GM21360 (cell line): ENCODE measurements around the gene VENTX.
"Not testable (repeated sequence)": the region's sequence is repeated elsewhere in the genome, so short reads cannot be mapped to it uniquely, and the experiment has no call there.

Source experiments
- ATAC-seq: cut with Tn5 transposase; IDR thresholded peaks from one replicate; pipeline ENCODE4 v1.9.1; 2021; ENCODE audit warnings: mild to moderate bottlenecking, moderate library complexity; ENCODE audit not compliant: unreplicated experiment

VENTX gene

DNA sequence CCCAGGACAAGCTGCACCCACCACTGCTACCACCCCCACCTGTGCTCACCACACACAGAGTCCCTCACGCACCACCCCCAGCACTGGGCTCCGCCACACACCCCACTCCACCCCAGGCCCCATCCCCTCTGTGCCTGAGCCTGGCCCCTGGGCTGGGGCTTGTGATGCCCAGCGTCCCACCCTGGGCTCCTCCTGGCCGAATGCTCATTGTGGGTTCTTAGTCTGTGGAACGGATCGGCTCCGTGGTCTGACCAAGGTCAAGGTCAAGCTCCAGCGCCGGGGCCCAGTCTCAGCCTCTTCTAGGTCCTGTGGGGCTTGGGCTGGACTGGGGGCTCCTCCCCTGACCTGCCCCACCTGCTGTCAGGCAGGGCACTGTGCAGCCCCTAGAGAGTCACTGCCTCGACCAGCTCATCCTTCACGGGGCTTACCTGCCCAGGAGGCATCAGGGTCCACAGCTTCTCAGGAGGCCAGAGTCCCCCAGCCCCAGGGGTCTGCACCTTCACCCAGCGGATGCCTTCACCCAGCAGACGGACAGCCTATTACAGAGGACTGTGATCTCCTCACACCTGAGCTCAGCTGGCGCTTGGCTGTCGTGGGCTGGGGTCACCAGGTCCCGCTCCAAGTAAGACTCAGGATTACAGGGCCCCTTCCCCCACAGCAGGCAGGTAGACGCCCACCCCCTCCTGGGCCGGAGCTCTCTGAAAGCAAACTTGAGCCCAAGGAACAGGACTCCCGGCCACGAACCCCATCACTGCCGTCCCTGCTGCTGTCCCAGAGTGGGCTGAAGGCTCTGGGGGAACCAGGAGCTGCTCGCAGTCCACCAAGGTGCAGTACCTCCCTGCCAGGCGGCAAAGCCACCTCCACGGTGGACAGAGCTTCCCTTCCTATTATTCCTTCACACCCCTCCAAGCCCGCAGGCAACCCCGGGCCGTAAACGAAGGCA, 22.9 kb upstream of the VENTX start:
- no peak for ATAC-seq

DNA sequence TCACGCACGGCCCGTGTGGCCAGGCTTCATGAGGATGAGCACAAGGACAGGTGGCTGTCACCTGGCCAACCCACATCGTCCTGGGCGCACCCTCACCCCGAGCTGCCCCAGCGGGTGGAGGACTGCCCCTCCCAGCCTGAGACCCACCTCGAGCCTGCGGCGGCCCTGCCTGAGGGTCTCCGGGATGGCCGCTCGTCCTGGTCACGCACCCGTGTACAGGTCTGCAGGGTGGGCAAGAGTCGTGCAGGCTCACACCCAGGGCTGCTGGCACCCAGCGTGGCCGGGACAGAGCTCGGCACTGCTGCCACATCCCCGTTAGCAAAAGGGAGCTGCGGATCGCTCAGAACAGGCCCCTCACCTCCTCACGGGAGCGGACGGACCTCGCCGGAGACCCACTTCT, 22.1 kb upstream of the VENTX start:
- ATAC-seq: no peak

DNA sequence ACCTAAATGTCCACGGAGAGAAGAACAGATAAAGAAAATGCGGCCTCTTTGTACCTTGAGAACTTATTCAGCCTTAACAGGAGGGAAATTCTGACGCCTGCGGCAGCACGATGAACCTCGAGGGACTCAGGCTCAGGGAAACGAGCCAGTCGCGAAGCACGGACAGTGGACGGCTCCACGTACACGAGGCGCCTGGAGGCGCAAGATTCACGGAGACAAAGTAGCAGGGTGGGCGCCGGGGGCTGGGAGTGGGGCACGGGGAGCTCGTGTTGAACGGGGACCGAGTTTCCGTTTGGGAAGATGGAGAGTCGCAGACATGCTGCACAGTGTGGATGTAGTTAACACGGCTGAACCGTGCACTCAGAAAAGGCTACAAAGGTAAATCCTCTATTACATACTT, 20.9 kb upstream of the VENTX start:
- no peak for ATAC-seq

DNA sequence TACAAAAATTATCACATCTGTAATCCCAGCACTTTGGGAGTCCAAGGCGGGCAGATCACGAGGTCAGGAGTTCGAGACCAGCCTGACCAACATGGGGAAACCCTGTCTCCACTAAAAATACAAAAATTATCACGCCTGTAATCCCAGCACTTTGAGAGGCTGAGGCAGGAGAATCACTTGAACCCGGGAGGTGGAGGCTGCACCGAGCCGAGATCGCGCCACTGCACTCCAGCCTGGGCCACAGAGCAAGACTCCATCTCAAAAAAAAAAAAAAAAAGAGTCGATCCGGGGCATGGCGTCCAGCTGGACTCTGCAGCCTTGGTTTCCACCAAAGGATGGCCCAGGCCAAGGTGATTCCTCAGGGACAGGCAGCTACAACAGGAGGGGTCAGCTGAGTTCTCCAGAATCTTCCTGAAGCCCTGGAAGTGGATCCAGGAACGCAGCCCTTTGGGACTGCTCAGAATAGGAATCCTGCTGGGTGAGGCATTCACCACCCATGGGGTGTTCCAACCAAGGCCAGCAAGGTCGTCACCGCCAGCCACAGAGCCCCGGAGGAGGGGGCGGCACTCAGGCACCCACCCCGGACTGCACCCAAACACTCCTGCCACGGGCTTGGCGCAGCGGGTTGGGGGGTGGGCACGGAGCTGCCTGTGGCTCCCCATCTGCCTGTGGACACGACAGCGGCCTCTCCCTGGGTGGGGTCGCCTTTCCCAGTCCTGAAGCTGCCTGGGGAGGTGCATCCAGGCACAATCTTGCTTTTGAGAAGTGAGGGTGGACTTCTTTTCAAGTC, 19.7 kb upstream of the VENTX start:
- ATAC-seq: no peak

DNA sequence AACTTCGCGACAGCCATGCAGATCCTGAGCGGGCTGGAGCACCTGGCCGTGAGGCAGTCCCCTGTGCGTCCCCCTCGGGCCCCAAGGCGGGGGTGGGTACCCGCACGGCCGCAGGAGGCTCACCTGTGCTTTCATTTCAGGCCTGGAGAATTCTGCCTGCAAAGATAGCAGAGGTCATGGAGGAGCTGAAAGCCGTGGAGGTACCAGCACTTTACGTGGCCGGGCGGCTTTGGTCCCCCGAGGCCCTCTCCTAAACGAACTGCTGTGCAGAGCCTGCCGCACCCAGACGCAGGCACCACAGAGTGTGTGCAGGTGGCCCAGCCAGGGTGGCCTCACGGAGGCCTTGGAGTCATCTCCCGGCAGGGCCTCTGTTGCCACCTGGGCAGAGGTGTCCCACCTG, 18.8 kb upstream of the VENTX start:
- ATAC-seq: no peak

DNA sequence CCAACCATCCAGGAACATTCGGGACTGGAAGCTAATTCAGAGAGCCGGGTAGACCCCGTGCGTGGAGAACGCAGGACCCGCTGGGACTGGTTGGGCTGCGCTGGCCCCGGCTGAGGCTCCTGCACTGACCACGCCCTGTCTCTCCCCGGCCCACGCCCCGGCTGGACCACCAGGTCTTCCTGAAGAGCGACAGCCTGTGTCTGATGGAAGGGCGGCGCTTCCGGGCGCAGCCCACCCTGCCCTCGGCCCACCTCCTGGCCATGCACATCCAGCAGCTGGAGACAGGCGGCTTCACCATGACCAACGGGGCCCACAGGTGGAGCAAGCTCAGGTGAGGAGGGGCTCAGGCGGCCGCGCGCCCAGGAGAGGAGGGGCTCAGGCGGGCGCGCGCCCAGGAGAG, 17.9 kb upstream of the VENTX start:
- no peak for ATAC-seq

DNA sequence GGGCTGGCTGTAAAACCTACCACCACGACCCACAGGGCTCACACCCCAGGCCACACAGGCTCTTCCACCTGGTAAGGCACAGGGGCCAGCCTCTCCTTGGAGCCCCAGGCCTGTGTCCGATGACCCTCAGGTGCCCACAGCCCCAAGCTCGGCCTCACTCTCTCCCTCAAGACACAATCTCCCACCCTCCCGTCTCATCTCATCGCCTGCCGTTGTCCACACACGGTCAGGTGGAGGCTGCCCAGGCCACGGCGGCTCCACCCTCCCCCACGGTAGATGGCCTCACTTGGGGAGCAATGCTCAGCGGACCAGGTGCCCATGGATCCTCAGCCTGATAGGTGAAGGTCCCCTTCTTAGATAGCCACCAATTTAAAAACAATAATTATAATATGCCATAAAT, 16.3 kb upstream of the VENTX start:
- ATAC-seq: no peak

DNA sequence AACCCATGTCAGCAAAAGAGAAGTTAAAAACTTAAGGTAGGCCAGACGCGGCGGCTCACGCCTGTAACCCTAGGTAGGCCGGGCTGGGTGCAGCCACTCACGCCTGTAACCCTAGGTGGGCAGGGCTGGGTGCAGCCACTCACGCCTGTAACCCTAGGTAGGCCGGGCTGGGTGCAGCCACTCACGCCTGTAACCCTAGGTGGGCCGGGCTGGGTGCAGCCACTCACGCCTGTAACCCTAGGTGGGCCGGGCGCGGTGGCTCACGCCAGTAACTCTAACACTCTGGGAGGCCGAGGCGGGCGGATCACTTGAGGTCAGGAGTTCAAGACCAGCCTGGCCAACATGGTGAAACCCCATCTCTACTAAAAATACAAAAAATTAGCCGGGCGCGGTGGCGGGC, 15.9 kb upstream of the VENTX start:
- not testable (repeated sequence) for ATAC-seq

DNA sequence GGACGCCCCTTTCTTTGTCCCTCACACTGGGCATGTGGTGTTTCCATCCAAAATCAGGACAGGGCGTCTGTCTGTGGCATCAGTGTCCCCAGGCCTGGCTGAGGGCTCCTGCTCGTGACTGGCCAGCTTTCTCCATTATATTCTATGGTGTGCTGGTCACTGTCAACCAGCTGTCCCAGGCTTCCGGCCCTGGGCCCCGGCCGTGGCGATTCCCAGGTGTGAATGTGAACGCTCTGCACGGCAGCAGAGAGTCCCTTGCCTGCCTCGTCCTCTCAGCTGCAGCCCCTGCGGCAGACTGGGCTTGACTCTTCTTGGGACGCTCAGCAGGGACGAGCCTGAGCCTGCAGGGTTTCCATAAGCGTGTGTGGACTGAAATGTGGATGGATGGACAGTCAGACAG, 13.6 kb upstream of the VENTX start:
- ATAC-seq: no peak

DNA sequence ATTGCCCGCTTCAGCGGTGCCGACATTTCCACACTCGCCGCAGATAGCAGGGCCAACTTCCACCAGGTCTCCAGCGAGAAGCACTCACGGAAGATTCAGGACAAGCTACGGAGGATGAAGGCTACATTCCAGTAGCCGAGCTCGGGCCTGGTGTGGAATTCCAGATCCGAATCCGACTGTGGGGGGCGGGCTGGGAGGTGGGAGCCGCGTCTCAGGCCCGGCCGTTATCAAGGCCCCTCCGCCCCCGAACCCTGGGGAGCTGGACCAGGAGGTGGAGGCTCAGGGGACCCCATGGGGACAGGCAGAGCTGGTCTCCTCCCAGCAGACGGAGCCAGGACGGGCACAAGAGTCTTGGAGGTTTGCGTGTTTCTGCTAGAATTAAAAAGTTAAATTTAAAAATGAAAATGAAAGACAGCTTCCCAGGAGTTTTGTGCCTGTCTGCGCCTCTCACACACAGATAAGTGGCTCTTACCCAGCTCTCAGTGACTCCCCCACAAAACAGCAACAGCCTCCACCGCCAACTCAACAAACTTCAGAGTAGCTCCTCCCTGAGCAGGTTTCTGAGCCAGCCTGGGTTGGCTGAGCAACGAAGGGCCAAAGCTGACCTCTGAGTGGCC, 12.8 kb upstream of the VENTX start:
- no peak for ATAC-seq

DNA sequence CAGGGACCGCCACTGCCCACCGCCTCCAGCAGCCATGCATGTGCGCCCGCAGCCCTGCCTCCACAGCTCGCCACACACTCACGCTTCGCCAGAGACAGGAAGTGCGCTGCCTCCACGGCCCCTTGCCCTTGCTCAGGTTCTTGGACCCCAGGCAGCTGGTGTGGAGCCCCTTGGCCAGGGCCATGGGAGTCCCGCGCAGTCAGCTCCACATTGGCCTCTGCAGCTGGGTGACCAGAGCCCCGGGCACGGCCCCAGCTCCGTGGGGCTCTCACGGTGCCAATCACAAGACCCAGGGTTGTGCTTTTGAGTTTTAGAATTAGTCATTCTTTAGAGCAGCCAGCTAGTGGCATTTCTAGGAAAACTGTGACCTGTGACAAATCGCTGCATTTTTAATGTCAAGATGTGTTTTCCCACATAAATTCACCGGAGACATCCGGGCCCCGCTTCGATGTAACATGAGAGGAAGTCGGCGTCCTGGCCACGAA, 11.9 kb upstream of the VENTX start:
- ATAC-seq: no peak

DNA sequence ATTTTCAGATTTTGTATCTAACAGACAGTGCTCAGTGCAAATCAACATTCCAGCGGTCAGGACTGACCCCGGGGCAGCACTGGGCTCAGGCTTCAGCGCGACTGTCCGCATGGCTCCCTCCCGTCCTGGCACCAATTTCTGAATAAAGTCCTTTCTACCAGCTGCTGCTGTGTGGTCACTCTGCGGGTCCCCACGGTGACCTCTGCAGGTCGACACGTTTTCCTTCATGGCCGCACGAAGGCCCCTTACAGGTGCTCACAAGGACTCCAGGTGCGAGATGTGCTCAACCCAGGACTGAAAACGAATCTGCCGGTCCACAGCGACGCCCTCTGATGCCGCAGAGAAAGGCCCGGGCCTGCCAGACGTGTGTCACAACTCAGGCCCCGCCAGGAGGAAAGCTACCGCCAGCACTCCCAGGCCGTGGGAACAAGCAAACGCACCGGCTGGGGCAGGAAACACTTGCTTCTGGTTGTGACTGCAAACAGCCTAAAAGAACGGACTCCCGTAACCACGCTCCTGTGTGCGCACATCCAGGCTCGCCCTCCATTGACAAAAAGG, 11.3 kb upstream of the VENTX start:
- ATAC-seq: no peak

DNA sequence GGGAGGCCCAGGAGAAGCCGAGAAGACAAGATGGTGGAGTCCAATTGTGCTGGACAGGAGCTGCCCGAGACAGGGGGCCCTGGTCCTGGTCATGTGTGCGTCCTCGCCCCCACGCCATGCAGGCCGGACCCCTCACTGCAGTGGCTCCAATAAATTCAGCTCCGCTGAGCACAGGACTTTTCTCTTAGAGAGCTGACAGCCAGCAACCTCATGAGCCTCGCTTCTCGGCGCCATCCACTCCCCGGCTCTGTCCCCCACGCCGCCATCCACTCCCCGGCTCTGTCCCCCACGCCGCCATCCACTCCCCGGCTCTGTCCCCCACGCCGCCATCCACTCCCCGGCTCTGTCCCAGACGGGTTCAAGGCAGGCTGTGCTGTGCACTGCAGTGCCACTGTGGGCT, 10.4 kb upstream of the VENTX start:
- no peak for ATAC-seq

DNA sequence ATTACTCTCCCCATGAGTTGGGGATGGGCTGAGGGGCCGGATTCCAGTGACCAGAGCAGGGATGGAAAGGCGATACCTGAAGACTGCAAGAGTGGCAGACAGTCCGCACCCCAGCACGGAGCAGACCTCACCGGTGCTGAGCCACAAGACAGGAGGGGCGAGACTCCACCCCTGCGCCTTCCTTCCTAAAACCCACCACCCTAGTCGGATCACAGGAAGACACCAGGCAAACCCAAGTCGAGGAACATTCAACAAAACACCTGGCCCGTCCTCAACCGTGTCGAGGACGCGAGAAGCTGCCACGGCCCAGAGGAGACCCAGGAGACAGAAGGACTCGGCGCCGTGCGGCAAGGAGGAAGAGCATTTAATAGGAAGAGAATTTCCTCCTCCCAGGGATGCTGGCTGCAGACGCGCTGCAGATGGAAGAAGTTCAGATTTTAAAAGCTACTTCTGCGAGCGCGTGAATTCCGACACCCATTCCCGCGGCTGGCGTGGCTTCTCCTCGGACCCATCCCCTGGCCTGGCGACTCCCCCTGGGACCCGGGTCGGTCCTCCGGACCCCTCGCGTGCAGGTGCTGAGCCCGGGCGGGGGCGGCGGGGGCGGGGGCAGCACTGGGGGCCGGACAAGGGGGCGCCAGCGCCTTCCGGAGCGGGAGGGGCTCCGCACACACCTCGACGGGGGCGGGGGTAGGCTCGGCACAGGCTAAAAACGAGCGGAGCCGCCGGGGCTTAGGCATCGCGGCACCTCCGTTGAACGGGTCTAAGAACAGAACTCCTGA, 8.2 kb upstream of the VENTX start:
- ATAC-seq: no peak

DNA sequence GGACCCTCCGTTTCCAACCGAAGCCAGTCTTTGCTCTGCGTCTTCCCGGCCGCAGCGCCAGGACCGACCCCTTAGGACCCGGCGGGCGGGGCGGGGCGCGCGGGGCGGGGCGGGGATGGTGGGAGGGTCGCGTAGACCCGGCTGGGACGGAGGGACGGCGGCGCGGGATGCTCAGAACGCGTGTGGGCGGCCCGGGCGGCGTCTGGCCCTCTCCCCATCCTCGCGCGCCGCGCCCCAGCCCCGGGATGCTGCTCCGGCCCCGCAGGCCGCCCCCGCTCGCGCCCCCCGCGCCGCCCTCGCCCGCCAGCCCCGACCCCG, 7.7 kb upstream of the VENTX start, which contains the start of gene UTF1:
Gene UTF1 (plus strand): TSS at position 174 of the 318 bp plus-strand sequence. CDS start 72 bp downstream, at position 246.
- no peak for ATAC-seq

DNA sequence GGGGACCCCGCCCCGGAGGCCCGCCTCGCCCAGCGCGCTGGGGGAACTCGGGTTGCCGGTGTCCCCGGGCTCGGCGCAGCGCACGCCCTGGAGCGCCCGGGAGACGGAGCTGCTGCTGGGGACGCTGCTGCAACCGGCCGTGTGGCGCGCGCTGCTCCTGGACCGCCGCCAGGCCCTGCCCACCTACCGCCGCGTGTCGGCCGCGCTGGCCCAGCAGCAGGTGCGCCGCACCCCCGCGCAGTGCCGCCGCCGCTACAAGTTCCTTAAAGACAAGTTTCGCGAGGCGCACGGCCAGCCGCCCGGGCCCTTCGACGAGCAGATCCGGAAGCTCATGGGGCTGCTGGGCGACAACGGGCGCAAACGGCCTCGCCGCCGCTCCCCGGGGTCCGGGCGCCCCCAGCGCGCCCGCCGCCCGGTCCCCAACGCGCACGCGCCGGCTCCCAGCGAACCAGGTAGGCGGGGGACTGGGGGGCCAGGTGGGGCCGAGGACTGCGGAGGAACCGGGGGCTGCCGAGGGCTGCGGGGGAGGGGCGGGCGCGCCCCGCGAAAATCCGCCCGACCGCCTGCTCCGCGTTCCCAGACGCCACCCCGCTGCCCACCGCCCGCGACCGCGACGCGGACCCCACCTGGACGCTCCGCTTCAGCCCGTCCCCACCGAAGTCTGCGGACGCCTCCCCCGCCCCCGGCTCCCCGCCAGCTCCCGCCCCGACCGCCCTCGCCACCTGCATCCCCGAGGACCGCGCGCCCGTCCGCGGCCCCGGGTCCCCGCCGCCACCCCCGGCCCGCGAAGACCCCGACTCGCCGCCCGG, 7.1 kb upstream of the VENTX start:
- ATAC-seq: no peak

DNA sequence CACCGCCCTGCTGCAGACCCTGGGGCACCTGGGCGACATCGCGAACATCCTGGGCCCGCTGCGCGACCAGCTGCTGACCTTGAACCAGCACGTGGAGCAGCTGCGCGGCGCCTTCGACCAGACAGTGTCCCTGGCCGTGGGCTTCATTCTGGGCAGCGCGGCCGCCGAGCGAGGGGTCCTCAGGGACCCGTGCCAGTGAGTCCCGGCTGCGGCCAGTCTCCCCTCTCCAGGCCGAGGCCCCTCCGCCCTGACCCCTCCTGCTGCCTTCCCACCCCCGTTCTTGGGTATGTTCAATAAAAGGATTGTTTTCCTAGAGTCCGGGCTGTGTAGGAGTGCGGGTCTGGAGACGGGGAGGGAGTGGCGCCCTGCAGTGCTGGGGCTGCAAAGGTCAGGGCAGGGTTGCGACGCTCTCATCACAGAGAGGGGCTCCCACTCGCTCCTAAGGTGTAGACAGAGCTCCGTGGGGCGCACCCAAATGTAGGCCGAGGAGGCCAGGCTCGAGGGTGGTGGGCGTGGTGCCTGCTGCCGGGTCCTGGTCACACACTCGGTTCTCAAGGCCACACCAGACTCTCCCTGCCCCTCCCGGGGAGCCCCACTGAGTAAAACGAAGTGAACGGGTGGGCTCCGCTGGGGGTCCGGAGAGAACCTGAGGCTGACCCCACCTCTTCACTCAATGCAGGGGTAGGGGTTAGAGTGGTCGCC, 6.3 kb upstream of the VENTX start:
- ATAC-seq: no peak

DNA sequence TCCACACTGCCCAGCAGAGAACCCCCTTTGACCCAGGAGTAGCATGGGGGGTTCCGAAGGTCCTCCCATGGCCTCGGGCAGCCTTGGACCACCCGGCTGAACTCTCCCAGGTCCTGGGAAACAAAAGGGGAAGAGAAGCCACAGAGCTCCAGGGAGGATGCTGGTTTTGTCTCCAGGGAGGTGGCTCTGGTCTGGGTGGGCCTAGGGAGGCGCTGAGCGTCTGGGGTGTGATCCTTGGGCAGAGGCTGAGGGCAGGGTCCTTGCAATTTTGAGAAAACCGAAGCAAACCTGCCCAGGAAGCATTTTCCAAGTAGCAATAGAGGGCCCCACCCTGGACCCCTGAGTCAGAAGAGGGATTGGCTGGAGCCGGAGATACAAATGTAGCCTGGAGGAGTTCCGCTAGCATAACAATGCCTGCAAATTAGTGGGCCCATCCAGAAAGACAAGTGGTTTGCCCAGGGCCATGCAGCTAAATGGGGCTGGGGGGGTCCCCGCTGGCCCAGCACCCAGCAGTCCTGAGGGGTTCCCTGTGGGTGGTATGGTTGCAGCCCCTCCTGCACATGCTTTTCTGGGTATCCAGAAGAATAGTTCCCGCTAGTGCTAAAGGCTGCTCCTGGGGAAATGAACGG, 5.6 kb upstream of the VENTX start:
- ATAC-seq: no peak

DNA sequence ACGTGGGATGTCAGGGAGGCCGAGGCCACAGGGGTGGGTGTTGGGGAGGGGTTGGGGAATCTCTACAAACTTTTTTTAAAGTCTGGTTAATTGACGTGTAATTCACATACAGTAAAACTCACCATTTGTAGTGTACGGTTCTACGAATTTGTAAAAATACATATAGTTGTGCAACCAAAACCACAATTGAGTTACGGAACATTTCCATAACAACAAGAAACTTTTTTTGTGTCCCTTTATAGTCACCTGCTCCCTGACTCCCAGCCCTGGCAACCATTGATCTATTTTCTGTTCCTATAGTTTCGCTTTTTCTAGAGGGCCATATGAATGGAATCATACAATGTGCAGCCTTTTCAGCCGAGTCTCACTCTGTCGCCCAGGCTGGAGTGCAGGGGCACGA, 2.9 kb upstream of the VENTX start:
- not testable (repeated sequence) for ATAC-seq
